Measurements from ENCODE around the gene PLEKHH1.
"Not testable (repeated sequence)": the region's sequence is repeated elsewhere in the genome, so short reads cannot be mapped to it uniquely, and the experiment has no call there.

Gene PLEKHH1

DNA sequence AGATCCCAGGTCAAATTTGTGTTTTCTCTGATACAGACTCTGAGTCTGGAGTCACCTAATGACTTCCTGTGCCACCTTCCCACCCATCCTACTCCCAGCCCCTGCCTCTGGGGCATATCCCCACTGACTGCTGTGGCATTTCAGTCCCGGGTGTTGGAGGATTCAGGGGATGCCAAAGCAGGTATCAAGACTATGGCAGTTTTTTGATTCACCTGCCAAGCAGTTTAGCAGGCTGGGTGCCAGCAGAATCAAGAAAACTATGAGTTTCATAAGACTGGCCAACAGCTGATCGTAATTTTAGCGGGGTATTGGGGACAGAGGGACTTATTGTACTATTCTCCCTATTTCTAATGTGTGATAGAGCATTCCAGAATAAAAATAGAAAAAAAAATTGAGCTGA, 4.6 kb downstream of the PLEKHH1 start:
- no peak overlapping the region for H3K4me3 ChIP-seq (ENCODE audit: low read depth, low read length)
- TF ChIP-seq, protein P1, sequence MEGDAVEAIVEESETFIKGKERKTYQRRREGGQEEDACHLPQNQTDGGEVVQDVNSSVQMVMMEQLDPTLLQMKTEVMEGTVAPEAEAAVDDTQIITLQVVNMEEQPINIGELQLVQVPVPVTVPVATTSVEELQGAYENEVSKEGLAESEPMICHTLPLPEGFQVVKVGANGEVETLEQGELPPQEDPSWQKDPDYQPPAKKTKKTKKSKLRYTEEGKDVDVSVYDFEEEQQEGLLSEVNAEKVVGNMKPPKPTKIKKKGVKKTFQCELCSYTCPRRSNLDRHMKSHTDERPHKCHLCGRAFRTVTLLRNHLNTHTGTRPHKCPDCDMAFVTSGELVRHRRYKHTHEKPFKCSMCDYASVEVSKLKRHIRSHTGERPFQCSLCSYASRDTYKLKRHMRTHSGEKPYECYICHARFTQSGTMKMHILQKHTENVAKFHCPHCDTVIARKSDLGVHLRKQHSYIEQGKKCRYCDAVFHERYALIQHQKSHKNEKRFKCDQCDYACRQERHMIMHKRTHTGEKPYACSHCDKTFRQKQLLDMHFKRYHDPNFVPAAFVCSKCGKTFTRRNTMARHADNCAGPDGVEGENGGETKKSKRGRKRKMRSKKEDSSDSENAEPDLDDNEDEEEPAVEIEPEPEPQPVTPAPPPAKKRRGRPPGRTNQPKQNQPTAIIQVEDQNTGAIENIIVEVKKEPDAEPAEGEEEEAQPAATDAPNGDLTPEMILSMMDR (IDR thresholded peaks at IDR 0.05; ENCODE audit: low read depth, low read length, missing control alignments) = no peak
- in situ Hi-C loops (cut with HindIII; ENCODE audit: low sequenced_read_pairs) = no loop called here
- DNase-seq (ENCODE audit: low read depth) = no peak

DNA sequence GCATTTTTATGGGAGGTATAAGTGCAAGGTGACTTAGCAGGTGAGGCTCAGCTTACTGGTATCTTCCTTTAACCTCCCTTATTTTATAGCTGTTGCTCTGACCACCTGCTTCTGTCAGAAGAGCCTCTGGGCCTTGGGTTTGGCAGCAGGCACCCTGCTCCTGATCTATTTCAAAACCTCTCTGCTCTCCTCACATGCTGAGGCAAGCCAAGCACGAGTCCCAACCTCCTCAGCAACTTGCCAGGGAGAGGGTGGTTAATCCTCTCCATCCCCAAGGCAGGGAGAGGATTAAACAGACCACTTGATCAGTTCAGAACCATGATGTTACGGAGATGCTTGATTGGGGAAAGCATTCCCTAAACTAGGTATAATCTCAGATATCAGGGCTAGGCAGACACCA, 5.4 kb downstream of the PLEKHH1 start:
- TF ChIP-seq, protein P1 (IDR thresholded peaks at IDR 0.05; ENCODE audit: low read depth, low read length, missing control alignments) = no peak
- no peak overlapping the region for H3K4me3 ChIP-seq (ENCODE audit: low read depth, low read length)
- no peak for DNase-seq (ENCODE audit: low read depth)
- in situ Hi-C loops (cut with HindIII; ENCODE audit: low sequenced_read_pairs) = no loop called here

DNA sequence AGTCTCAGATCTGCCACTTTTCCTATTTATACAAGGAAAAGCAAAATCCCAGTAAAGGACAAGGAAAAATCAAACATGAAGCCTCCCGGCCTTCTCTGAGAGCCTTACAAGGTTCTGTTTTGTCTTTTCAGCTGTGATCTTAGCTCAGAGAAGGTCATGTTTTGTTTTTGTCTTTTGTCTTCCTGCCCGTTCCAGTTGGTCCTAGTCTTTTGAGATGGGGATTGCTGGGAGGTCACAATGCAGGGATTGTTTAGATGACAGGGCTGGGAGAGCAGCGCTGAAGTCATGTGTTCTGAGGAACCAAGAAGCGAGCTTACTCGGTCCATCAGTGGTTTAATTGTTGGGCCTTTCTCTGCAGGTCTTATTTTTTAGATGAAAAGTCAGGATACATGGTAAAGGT, 6.0 kb downstream of the PLEKHH1 start:
- TF ChIP-seq, protein P1 (IDR thresholded peaks at IDR 0.05; ENCODE audit: low read depth, low read length, missing control alignments) = no peak
- in situ Hi-C loops (cut with HindIII; ENCODE audit: low sequenced_read_pairs) = no loop called here
- DNase-seq (ENCODE audit: low read depth) = no peak
- no peak overlapping the region for H3K4me3 ChIP-seq (ENCODE audit: low read depth, low read length)

DNA sequence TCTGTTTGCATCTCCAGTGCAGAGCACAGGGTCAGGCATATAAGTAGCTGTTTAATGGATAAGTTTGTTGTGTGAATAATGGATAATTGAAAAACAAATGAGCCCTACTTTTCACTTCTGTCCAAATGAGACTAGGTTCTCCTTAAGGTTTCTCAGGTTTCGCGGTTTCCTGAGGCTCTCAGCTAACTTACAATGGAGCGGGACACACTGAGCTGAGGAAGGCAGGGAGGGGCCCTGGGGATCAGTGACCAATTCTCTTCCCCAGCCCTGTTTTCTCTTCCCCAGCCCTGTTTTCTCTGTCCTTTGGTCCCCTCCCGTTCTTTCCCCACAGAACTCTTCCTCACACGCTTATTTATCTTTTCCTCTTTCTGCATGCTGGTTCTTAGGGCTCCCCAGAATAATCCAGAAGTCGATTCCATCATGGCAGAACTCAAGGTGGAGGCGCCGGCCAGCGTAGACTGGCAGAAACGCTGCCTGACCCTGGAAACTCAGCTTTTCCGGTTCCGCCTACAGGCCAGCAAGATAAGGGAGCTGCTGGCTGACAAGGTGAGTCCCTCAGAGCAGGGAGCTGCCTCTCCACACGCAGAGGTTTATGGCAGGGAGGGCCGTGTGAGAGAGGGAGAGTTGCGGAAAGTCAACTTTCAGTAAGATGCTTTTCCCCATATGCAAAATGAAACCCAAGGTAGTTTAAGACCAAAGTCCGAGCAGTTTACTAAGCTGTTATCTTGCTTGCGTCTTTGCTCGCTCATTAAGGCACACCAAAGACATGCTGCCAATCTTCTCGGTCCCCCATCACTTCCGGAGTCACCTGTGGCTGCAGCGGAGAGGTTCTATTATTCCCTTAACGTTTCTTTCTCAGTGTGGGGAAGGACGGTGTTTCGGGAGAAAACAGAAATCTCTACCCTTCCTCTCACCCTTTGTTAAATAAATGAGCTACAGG, 8.6 kb downstream of the PLEKHH1 start:
- TF ChIP-seq, protein P1 (IDR thresholded peaks at IDR 0.05; ENCODE audit: low read depth, low read length, missing control alignments) = no peak
- in situ Hi-C loops (cut with HindIII; ENCODE audit: low sequenced_read_pairs) = no loop called here
- H3K4me3 ChIP-seq (ENCODE audit: low read depth, low read length) = no peak overlapping the region
- DNase-seq (ENCODE audit: low read depth) = no peak

DNA sequence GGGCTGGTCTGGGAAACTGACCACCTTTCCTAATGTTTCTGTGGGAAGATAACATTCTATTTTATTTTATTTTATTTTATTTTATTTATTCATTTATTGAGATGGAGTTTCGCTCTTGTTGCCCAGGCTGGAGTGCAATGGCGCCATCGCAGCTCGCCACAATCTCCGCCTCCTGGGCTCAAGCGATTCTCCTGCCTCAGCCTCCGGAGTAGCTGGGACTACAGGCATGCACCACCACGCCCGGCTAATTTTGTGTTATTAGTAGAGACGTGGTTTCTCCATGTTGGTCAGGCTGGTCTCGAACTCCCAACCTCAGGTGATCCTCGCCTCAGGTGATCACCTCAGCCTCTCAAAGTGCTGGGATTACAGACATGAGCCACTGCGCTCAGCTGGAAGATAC, 9.5 kb downstream of the PLEKHH1 start:
- H3K4me3 ChIP-seq (ENCODE audit: low read depth, low read length); DNase-seq (ENCODE audit: low read depth); in situ Hi-C loops (cut with HindIII; ENCODE audit: low sequenced_read_pairs): not testable (repeated sequence)

DNA sequence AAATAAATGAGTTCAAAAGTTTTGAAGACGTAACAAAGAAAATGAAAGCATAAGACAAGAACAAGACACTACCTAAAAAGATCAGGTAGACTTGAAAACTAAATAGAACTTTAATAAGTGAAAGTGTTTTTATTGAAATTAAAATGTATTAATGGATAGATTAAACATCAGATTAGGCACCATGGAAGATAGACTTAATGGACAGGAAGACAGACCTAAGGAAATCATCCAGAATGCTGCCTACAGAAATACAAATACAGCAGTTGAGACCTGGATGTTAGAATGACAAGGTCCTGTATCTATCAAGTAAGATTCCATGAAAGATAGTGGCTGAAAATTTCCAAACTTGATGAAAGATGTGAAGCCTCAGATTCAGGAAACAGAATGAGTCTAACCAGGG, 11.5 kb downstream of the PLEKHH1 start:
- in situ Hi-C loops (cut with HindIII; ENCODE audit: low sequenced_read_pairs) = no loop called here
- TF ChIP-seq, protein P1 (IDR thresholded peaks at IDR 0.05; ENCODE audit: low read depth, low read length, missing control alignments) = no peak
- H3K4me3 ChIP-seq (ENCODE audit: low read depth, low read length) = no peak overlapping the region
- no peak for DNase-seq (ENCODE audit: low read depth)

DNA sequence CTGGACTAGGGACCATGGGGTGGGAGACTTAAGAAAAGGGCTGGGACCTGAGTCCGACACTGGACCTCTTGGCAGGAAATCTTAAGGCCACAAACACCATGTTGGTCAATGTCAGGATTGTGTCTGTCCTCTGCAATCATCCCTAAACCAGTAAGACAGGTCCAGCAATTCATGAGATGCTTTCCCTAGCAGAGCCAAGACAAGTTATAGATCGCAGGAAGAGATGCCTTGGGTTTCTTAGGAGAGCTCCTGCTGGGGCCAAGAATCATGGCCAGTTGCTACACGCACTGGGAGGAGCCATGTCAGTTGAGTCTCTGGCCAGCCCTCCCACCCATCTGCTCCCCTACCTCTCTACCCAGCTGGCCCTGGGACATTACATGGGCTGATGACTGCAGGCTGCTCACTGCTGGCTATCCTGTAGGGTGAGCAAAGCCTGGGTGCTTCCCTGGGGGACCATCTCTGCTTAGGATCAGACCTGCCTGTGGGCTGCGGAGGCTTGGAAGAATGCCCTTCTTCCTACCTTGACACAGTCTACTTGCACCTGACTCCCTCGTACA, 14.2 kb downstream of the PLEKHH1 start:
- in situ Hi-C loops (cut with HindIII; ENCODE audit: low sequenced_read_pairs) = no loop called here
- H3K4me3 ChIP-seq (ENCODE audit: low read depth, low read length) = no peak overlapping the region
- TF ChIP-seq, protein P1 (IDR thresholded peaks at IDR 0.05; ENCODE audit: low read depth, low read length, missing control alignments) = no peak
- DNase-seq (ENCODE audit: low read depth) = no peak

Data from astrocyte of the cerebellum (primary cell).